HepG2 (cell line): Measurements from ENCODE around the gene IMP3. TPM values are rescaled to one million over a fixed set of nuclear protein-coding genes. Genes with fewer than 3 reads are reported as not detected.

Experiments used
- BHLHE40 ChIP-seq: IDR thresholded peaks from 2 replicates; pipeline ENCODE4 v1.6.1; 2011; ENCODE audit warnings: low read length, improper control_type of control experiment
- MED13 ChIP-seq: sonication (generic); formaldehyde crosslinking; IDR thresholded peaks from 2 replicates; pipeline ENCODE4 v1.5.0; 2020; ENCODE audit warnings: missing genetic modification reagents
- MTF2 ChIP-seq: sonication (generic); formaldehyde crosslinking; IDR thresholded peaks from 2 replicates; pipeline ENCODE4 v1.5.0; 2020; ENCODE audit warnings: missing genetic modification reagents, borderline replicate concordance
- MXD4 ChIP-seq: IDR thresholded peaks from 2 replicates; pipeline ENCODE4 v1.6.1; 2016; ENCODE audit warnings: mild to moderate bottlenecking, missing biosample characterization, missing genetic modification reagents
- NFIB ChIP-seq: sonication (generic); formaldehyde crosslinking; IDR thresholded peaks from 2 replicates; pipeline ENCODE4 v1.9.0; 2021; ENCODE audit warnings: missing genetic modification reagents, mild to moderate bottlenecking, borderline replicate concordance
- SRSF1 ChIP-seq: fragments of 200-400 bp; formaldehyde crosslinking; optimal IDR thresholded peaks from 2 replicates; pipeline ENCODE3; 2017; ENCODE audit warnings: mild to moderate bottlenecking, low read depth, low read length, moderate library complexity
- TCF12 ChIP-seq, 2 experiments: fragments of 450-650 bp in 1 of 2; sonication (generic) in 1 of 2; formaldehyde crosslinking in 1 of 2; IDR thresholded peaks; 2 replicates each; pipeline versions ENCODE4 v1.6.1 to v1.8.0; 2017 to 2022; ENCODE audit warnings: antibody characterized with exemption in 1 of 2, mild to moderate bottlenecking in 1 of 2, missing genetic modification reagents in 1 of 2, moderate library complexity in 1 of 2
- ZBTB21 ChIP-seq: sonication (generic); formaldehyde crosslinking; IDR thresholded peaks from 2 replicates; pipeline ENCODE4 v1.4.0; 2020; ENCODE audit warnings: missing genetic modification reagents
- ZBTB42 ChIP-seq: sonication (generic); formaldehyde crosslinking; IDR thresholded peaks from 2 replicates; pipeline ENCODE4 v1.5.0; 2020; ENCODE audit warnings: mild to moderate bottlenecking, missing genetic modification reagents
- ZKSCAN5 ChIP-seq: sonication (generic); formaldehyde crosslinking; IDR thresholded peaks from 2 replicates; pipeline ENCODE4 v1.5.1; 2020; ENCODE audit warnings: mild to moderate bottlenecking, missing genetic modification reagents
- ZMYM3 ChIP-seq: sonication (generic); formaldehyde crosslinking; IDR thresholded peaks from 2 replicates; pipeline ENCODE4 v1.5.1; 2020; ENCODE audit warnings: mild to moderate bottlenecking, missing genetic modification reagents
- ZNF124 ChIP-seq: sonication (generic); formaldehyde crosslinking; IDR thresholded peaks from 2 replicates; pipeline ENCODE4 v1.4.0; 2020; ENCODE audit warnings: missing genetic modification reagents
- ZNF407 ChIP-seq: sonication (generic); formaldehyde crosslinking; IDR thresholded peaks from one replicate; pipeline ENCODE4 v1.5.1; 2020; ENCODE audit warnings: mild to moderate bottlenecking, missing genetic modification reagents; ENCODE audit errors: not compliant biosample characterization
- ZNF446 ChIP-seq: sonication (generic); formaldehyde crosslinking; IDR thresholded peaks from 2 replicates; pipeline ENCODE4 v1.5.0; 2020; ENCODE audit warnings: mild to moderate bottlenecking, missing genetic modification reagents
- ZNF580 ChIP-seq: IDR thresholded peaks from 2 replicates; pipeline ENCODE4 v1.6.1; 2016; ENCODE audit warnings: low read depth, borderline replicate concordance
- ZNF781 ChIP-seq: sonication (generic); formaldehyde crosslinking; IDR thresholded peaks from 2 replicates; pipeline ENCODE4 v1.5.1; 2020; ENCODE audit warnings: borderline replicate concordance, mild to moderate bottlenecking, missing genetic modification reagents; ENCODE audit errors: not compliant biosample characterization
- ZNF891 ChIP-seq: sonication (generic); formaldehyde crosslinking; IDR thresholded peaks from 2 replicates; pipeline ENCODE4 v1.5.0; 2020; ENCODE audit warnings: mild to moderate bottlenecking, missing genetic modification reagents
- polyA plus RNA-seq, 8 experiments: library from polyadenylated mRNA; depleted of rRNA in 3 of 8; stranded (reverse) in 7 of 8; unstranded in 1 of 8; fragments of >200 nt; fragmentation: Illumina TruSeq in 4 of 8; extraction: Trizol in 4 of 8; gene quantifications; 2 replicates each; pipeline versions ENCODE4 v1.2.1 to v1.2.3, GENCODE V29; 2011 to 2016; ENCODE audit warnings: low read depth in 4 of 8, missing spikeins in 1 of 8, mixed read lengths in 1 of 8; ENCODE audit not compliant: insufficient read depth in 1 of 8
- total RNA-seq, 5 experiments: library from RNA; depleted of rRNA; stranded (reverse); fragments of >200 nt; fragmentation: Illumina TruSeq; extraction: Trizol; gene quantifications; 2 replicates each; pipeline ENCODE4 v1.2.3, GENCODE V29; 2016; ENCODE audit warnings: low read depth in 1 of 5
- TF ChIP-seq, protein P1 (sequence below): sonication (generic); formaldehyde crosslinking; IDR thresholded peaks from 2 replicates; pipeline ENCODE4 v1.5.0; 2020; ENCODE audit warnings: mild to moderate bottlenecking, missing genetic modification reagents

IMP3 gene
- total and polyA plus RNA-seq, 2 of the 13 experiments (the other 11 are each of a cell fraction or from before 2014, with no cell fraction given), result 38.3 to 143 TPM

DNA sequence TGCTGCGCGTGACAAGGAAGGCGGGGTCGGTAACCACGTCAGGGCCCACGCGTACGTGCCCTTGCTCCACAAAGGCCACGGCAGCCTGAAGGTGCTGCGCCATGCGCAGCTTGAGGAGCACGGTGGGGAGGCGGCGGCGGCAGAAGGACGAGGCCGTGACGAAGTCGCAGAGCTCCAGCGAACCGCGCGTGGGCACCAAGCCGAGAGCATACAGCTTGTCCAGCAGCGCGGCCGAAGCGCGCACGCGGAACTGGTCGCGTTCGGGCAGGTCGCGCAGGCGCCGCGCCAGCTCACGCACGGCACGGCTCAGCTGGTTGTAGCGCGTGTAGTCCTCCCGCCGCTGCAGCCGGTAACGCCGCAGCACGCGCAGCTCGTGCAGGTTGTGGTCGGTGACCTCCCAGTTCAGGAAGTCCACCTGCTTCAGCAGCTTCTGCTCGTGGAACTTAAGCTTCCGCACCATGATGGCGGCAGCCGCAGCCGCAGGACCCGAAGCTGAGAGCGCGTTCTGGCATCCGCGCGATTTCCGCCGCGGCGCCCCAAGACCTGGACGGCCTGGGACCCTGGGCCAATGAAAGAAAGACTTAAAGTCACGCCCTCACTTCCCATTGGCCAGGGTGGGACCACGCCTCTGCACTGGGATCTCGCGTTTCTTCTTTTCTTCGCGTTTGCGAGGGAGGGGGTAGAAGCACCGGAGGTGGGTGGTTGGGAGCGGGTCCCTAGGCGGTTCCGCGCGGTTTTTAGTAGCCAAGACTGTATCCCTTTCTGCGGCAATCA, at the start of gene IMP3 (continued):
- TF ChIP-seq ZKSCAN5 (no peak), TCF12 (IDR thresholded peaks at IDR 0.05) (no peak), TCF12 (CRISPR knock-in tag; IDR thresholded peaks at IDR 0.05) (0 out of 2 replicates have a peak, but pooled peaks have one; percentile 17), ZNF407 (CRISPR knock-in tag) (peak; percentile 97), ZBTB42 (0 out of 2 replicates have a peak, but pooled peaks have one; percentile 80), ZNF580 (peak; percentile 10; the same call in 1 of the 2 replicates), NFIB (CRISPR knock-in tag) (0 out of 2 replicates have a peak, but pooled peaks have one; percentile 87), ZNF124 (CRISPR knock-in tag) (no peak), ZNF446 (CRISPR knock-in tag) (peak; percentile 59; the same call in 1 of the 2 replicates), ZBTB21 (no peak), MED13 (CRISPR knock-in tag) (peak; percentile 88; the same call in 1 of the 2 replicates), SRSF1 (peak; percentile 70), MTF2 (CRISPR knock-in tag) (peak; percentile 54; the same call in 1 of the 2 replicates), ZNF891 (CRISPR knock-in tag) (peak; percentile 97), BHLHE40 (no peak), ZNF781 (CRISPR knock-in tag) (peak; percentile 86), ZMYM3 (CRISPR knock-in tag) (peak; percentile 74; the same call in 1 of the 2 replicates), MXD4 (CRISPR knock-in tag) (peak; percentile 95)
- TF ChIP-seq, protein P1, sequence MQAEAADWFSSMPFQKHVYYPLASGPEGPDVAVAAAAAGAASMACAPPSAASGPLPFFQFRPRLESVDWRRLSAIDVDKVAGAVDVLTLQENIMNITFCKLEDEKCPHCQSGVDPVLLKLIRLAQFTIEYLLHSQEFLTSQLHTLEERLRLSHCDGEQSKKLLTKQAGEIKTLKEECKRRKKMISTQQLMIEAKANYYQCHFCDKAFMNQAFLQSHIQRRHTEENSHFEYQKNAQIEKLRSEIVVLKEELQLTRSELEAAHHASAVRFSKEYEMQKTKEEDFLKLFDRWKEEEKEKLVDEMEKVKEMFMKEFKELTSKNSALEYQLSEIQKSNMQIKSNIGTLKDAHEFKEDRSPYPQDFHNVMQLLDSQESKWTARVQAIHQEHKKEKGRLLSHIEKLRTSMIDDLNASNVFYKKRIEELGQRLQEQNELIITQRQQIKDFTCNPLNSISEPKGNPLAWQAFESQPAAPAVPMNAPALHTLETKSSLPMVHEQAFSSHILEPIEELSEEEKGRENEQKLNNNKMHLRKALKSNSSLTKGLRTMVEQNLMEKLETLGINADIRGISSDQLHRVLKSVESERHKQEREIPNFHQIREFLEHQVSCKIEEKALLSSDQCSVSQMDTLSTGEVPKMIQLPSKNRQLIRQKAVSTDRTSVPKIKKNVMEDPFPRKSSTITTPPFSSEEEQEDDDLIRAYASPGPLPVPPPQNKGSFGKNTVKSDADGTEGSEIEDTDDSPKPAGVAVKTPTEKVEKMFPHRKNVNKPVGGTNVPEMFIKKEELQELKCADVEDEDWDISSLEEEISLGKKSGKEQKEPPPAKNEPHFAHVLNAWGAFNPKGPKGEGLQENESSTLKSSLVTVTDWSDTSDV (CRISPR knock-in tag), result peak; percentile 94; the same call in 1 of the 2 replicates
